Measurements from ENCODE around the gene FGGY.

FGGY gene

GRCh38 chr1:59755069-59755685 lies 458.3 kb downstream of the FGGY start:
- peak in 3 of 58 donors; percentile 3 to 42 (median 8) for DNase-seq

- DNase-seq, result no peak
Measured at GRCh38 chr1:59757197-59757747, 460.4 kb downstream of the FGGY start.

- DNase-seq, result peak in 57 of 58 donors; percentile 2 to 88 (median 68)
Measured at GRCh38 chr1:59759156-59759925, 462.4 kb downstream of the FGGY start.

GRCh38 chr1:59761443-59761842 lies 464.5 kb downstream of the FGGY start:
- DNase-seq, result no peak

GRCh38 chr1:59763418-59763817 lies 466.5 kb downstream of the FGGY start:
- no peak for DNase-seq

- DNase-seq, result no peak
Measured at GRCh38 chr1:59765011-59765730, 468.3 kb downstream of the FGGY start.

- DNase-seq, result peak in 5 of 58 donors; percentile 1 to 42 (median 15)
Measured at GRCh38 chr1:59766227-59766855, 469.4 kb downstream of the FGGY start.

GRCh38 chr1:59767119-59767518 lies 470.2 kb downstream of the FGGY start:
- DNase-seq, result no peak

GRCh38 chr1:59768792-59769735 lies 472.2 kb downstream of the FGGY start:
- no peak for DNase-seq

- no peak for DNase-seq
Measured at GRCh38 chr1:59769736-59770095, 472.8 kb downstream of the FGGY start.

GRCh38 chr1:59771361-59771760 lies 474.5 kb downstream of the FGGY start:
- no peak for DNase-seq

GRCh38 chr1:59775480-59775879 lies 478.6 kb downstream of the FGGY start:
- DNase-seq, result no peak

- no peak for DNase-seq
Measured at GRCh38 chr1:59776960-59777852, 480.3 kb downstream of the FGGY start.

- no peak for DNase-seq
Measured at GRCh38 chr1:59779949-59780348, 483.1 kb downstream of the FGGY start.

GRCh38 chr1:59788825-59789224 lies 491.9 kb downstream of the FGGY start:
- no peak for DNase-seq

GRCh38 chr1:59798600-59798999 lies 501.7 kb downstream of the FGGY start:
- DNase-seq, result no peak

GRCh38 chr1:59803458-59804038 lies 506.7 kb downstream of the FGGY start:
- DNase-seq, result no peak

GRCh38 chr1:59804301-59804700 lies 507.4 kb downstream of the FGGY start:
- DNase-seq, result no peak

GRCh38 chr1:59805554-59805953 lies 508.7 kb downstream of the FGGY start:
- DNase-seq, result no peak

All from anterior cingulate cortex (tissue), 58 donors.